Natural killer cell (primary cell): ENCODE measurements around the gene SLC5A1. TPM values are rescaled to one million over a fixed set of nuclear protein-coding genes. Genes with fewer than 3 reads are reported as not detected.

Source experiments
- ATAC-seq, 3 donors: fragments of 150-1000 bp in 2 of 3; fragments of 200-7000 bp in 1 of 3; cut with Tn5 transposase; 1 replicate in 1 of 3; 2 replicates in 2 of 3; pipeline ENCODE4 v1.10.0; 2021; ENCODE audit warnings: mild to moderate bottlenecking in 2 of 3, moderate library complexity in 2 of 3
- DNase-seq, 2 donors: peaks; one replicate each; pipeline versions ENCODE4 v3.0.0 to v3.0.0-alpha.2; 2013 to 2021; ENCODE audit warnings: mixed read lengths in 1 of 2
- H3K27ac ChIP-seq: one replicate; pipeline ENCODE4 v1.5.1; 2013; ENCODE audit warnings: mild to moderate bottlenecking, low read length
- H3K27me3 ChIP-seq: one replicate; pipeline ENCODE4 v1.6.1; 2013; ENCODE audit warnings: low read length; ENCODE audit not compliant: control insufficient read depth, insufficient read depth
- H3K36me3 ChIP-seq: one replicate; pipeline ENCODE4 v1.6.1; 2013; ENCODE audit warnings: low read length; ENCODE audit not compliant: control insufficient read depth, insufficient read depth
- H3K4me1 ChIP-seq: one replicate; pipeline ENCODE4 v1.6.1; 2013; ENCODE audit warnings: low read length; ENCODE audit not compliant: control insufficient read depth, insufficient read depth
- H3K4me3 ChIP-seq: one replicate; pipeline ENCODE4 v1.5.1; 2013; ENCODE audit warnings: low read length
- H3K9me3 ChIP-seq: one replicate; pipeline ENCODE4 v1.6.1; 2013; ENCODE audit warnings: low read length; ENCODE audit not compliant: control insufficient read depth, insufficient read depth
- H3K27ac Mint-ChIP-seq, 2 donors: one replicate each; pipeline ENCODE4 v1.8.0; 2022; ENCODE audit warnings: mild to moderate bottlenecking in 2 of 2, mixed read lengths in 2 of 2, moderate library complexity in 1 of 2
- H3K27me3 Mint-ChIP-seq, 2 donors: one replicate each; pipeline ENCODE4 v1.8.0; 2022; ENCODE audit warnings: low read depth in 2 of 2, mixed read lengths in 2 of 2
- H3K36me3 Mint-ChIP-seq: one replicate; pipeline ENCODE4 v1.8.0; 2022; ENCODE audit warnings: mixed read lengths
- H3K4me1 Mint-ChIP-seq, 2 donors: one replicate each; pipeline ENCODE4 v1.8.0; 2022; ENCODE audit warnings: mixed read lengths in 2 of 2
- H3K4me3 Mint-ChIP-seq: one replicate; pipeline ENCODE4 v1.8.0; 2022; ENCODE audit warnings: mild to moderate bottlenecking, moderate library complexity, mixed read lengths
- H3K9me3 Mint-ChIP-seq, 2 donors: one replicate each; pipeline ENCODE4 v1.8.0; 2022; ENCODE audit warnings: mixed read lengths in 2 of 2
- CTCF ChIP-seq: fragments of 200-600 bp; IDR thresholded peaks from one replicate; pipeline ENCODE4 v1.8.0; 2022; ENCODE audit warnings: antibody characterized with exemption
- WGBS: methylation state at CpG from one replicate; pipeline ENCODE4 v1.1.7; 2013; ENCODE audit warnings: missing lambda C conversion rate; ENCODE audit not compliant: insufficient coverage; 5-methylcytosine and 5-hydroxymethylcytosine counted together
- intact Hi-C: fragments of 100-400 bp; cut with micrococcal nuclease; formaldehyde crosslinking; loops from one replicate; pipeline ENCODE4 v1.14.2; 2022
- total RNA-seq, 4 donors: library from RNA; stranded (reverse); fragments of 120-200 nt in 1 of 4; gene quantifications; one replicate each; pipeline versions ENCODE4 v1.2.3 to v1.2.4, GENCODE V29; 2013 to 2022

SLC5A1 gene
- total RNA-seq, 3 donors from 2014 or later (not counting 1 experiment from before 2014, with no cell fraction given) = not detected

- no peaks in the 10 kb centered on the region for H3K9me3 Mint-ChIP-seq
- H3K27me3 ChIP-seq = no peaks in the 10 kb centered on the region
- peaks cover 13 to 58% of the 10 kb centered on the region in 2 donors for H3K27me3 Mint-ChIP-seq
- no peak overlapping the region for H3K27ac ChIP-seq
- H3K27ac Mint-ChIP-seq = no peak overlapping the region
- H3K9me3 ChIP-seq = no peaks in the 10 kb centered on the region
- H3K36me3 Mint-ChIP-seq = no peaks in the 10 kb centered on the region
- ATAC-seq (peak in 1 of 3 donors; percentile 37), DNase-seq (peak in 1 of 2 donors; percentile 15)
- intact Hi-C loops = loop anchor here (10.0 kb wide), 1 partner anchor 368 kb away; the partner anchor contains the start of gene FBXO7
- WGBS = 0% methylated on average over 1 of the region's 1 CpG
- no peaks in the 10 kb centered on the region for H3K4me1 Mint-ChIP-seq
- no peak for TF ChIP-seq CTCF
- no peaks in the 10 kb centered on the region for H3K36me3 ChIP-seq
- H3K4me3 Mint-ChIP-seq = no peak overlapping the region
- no peak overlapping the region for H3K4me3 ChIP-seq
- no peaks in the 10 kb centered on the region for H3K4me1 ChIP-seq
These were observed 63.9 kb downstream of the SLC5A1 start for GRCh38 chr22:32106930-32107329.

GRCh38 chr22:32112380-32112779, 69.3 kb downstream of the SLC5A1 start:
- Histone ChIP-seq H3K4me3 (no peak overlapping the region), H3K9me3 (no peaks in the 10 kb centered on the region), H3K36me3 (no peaks in the 10 kb centered on the region), H3K27me3 (no peaks in the 10 kb centered on the region), H3K27ac (no peak overlapping the region), H3K4me1 (no peaks in the 10 kb centered on the region)
- H3K36me3 Mint-ChIP-seq = no peaks in the 10 kb centered on the region
- intact Hi-C loops = no loop called here
- peaks cover 17 to 42% of the 10 kb centered on the region in 2 donors for H3K27me3 Mint-ChIP-seq
- H3K4me1 Mint-ChIP-seq = no peaks in the 10 kb centered on the region
- no peak overlapping the region for H3K27ac Mint-ChIP-seq
- ATAC-seq (no peak), DNase-seq (no peak)
- no CpG with 5 or more reads among the region's 2 CpGs for WGBS
- H3K4me3 Mint-ChIP-seq = no peak overlapping the region
- no peak for TF ChIP-seq CTCF
- no peaks in the 10 kb centered on the region for H3K9me3 Mint-ChIP-seq

- H3K27me3 ChIP-seq = no peaks in the 10 kb centered on the region
These were observed 76.6 kb downstream of the SLC5A1 start for GRCh38 chr22:32119568-32120235.

More at GRCh38 chr22:32119568-32120235, 76.6 kb downstream of the SLC5A1 start:
- no peak overlapping the region for H3K27ac ChIP-seq
- Mint-ChIP-seq H3K4me1 (no peaks in the 10 kb centered on the region), H3K27ac (no peak overlapping the region), H3K36me3 (no peaks in the 10 kb centered on the region), H3K27me3 (peaks cover 11 to 26% of the 10 kb centered on the region in 2 donors), H3K9me3 (no peaks in the 10 kb centered on the region), H3K4me3 (no peak overlapping the region)
- 87% methylated on average over 15 of the region's 15 CpGs for WGBS
- ATAC-seq = no peak
- H3K9me3 ChIP-seq = no peaks in the 10 kb centered on the region
- H3K4me1 ChIP-seq = no peaks in the 10 kb centered on the region
- H3K36me3 ChIP-seq = no peaks in the 10 kb centered on the region
- DNase-seq = no peak
- H3K4me3 ChIP-seq = no peak overlapping the region
- TF ChIP-seq CTCF = no peak
- intact Hi-C loops = no loop called here
